ENCODE results near the gene GREB1L.

DNA sequence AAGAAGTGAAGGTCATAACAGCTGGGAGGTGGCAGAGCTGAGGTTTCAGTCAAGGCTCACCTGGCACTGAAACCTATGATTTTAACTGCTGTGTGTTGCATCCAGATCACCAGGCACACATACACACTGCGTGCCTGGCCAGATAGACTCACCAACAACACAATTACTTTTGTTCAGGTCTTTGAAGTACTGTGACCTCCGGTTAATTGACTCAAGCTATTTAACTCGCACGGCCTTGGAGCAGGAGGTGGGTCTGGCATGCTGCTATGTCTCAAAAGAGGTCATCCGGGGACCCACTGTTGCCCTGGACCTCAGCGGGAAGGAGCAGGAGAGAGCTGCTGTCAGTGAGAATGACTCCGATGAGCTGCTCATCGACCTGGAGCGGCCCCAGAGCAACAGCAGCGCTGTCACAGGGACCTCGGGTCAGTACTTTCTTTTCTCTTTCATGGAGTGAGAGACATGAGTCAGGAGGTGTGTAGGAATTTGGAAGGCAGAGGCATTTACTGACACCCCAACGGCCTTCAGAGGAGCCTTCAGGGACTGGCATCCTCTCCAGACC is 254.3 kb downstream of the GREB1L start:
- TF ChIP-seq, protein P1, sequence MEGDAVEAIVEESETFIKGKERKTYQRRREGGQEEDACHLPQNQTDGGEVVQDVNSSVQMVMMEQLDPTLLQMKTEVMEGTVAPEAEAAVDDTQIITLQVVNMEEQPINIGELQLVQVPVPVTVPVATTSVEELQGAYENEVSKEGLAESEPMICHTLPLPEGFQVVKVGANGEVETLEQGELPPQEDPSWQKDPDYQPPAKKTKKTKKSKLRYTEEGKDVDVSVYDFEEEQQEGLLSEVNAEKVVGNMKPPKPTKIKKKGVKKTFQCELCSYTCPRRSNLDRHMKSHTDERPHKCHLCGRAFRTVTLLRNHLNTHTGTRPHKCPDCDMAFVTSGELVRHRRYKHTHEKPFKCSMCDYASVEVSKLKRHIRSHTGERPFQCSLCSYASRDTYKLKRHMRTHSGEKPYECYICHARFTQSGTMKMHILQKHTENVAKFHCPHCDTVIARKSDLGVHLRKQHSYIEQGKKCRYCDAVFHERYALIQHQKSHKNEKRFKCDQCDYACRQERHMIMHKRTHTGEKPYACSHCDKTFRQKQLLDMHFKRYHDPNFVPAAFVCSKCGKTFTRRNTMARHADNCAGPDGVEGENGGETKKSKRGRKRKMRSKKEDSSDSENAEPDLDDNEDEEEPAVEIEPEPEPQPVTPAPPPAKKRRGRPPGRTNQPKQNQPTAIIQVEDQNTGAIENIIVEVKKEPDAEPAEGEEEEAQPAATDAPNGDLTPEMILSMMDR (IDR thresholded peaks at IDR 0.05), result no peak
- TF ChIP-seq POLR2A (IDR thresholded peaks at IDR 0.05), result no peak

All from adrenal gland (tissue), 5 donors.